SH-SY5Y (cell line): Measurements from ENCODE around the gene VAV2.

Source experiments
- GATA2 ChIP-seq: IDR thresholded peaks from 2 replicates; pipeline ENCODE4 v1.6.1; 2011; ENCODE audit warnings: mild to moderate bottlenecking, low read depth, low read length
- GATA3 ChIP-seq: IDR thresholded peaks from 2 replicates; pipeline ENCODE4 v1.6.1; 2011; ENCODE audit warnings: low read depth, mild to moderate bottlenecking, low read length, moderate library complexity

- TF ChIP-seq GATA3: no peak
- no peak for TF ChIP-seq GATA2
Observed at GRCh38 chr9:133825555-133826218, 166.4 kb downstream of the VAV2 start.
